ENCODE measurements around the gene SUSD5.
"Not testable (repeated sequence)": the region's sequence is repeated elsewhere in the genome, so short reads cannot be mapped to it uniquely, and the experiment has no call there.

The SUSD5 gene

GRCh38 chr3:33162621-33163020 is 56.0 kb downstream of the SUSD5 start:
- H3K27ac ChIP-seq (ENCODE audit: low read depth in 2 of 2, low read length in 2 of 2); H3K4me1 ChIP-seq (ENCODE audit: control insufficient read depth in 2 of 2, insufficient read depth in 2 of 2, low read length in 2 of 2): not testable (repeated sequence)

GRCh38 chr3:33159981-33160380 is 58.6 kb downstream of the SUSD5 start:
- Histone ChIP-seq H3K36me3 (ENCODE audit: control insufficient read depth in 2 of 2, insufficient read depth in 2 of 2, low read length in 2 of 2) (no peaks in the 10 kb centered on the region), H3K4me1 (ENCODE audit: control insufficient read depth in 2 of 2, insufficient read depth in 2 of 2, low read length in 2 of 2) (no peaks in the 10 kb centered on the region), H3K27ac (ENCODE audit: low read depth in 2 of 2, low read length in 2 of 2) (no peak overlapping the region), H3K4me3 (ENCODE audit: low read length in 2 of 2) (no peak overlapping the region), H3K9me3 (ENCODE audit: control insufficient read depth in 2 of 2, low read length in 2 of 2) (no peaks in the 10 kb centered on the region), H3K27me3 (ENCODE audit: control insufficient read depth in 2 of 2, insufficient read depth in 2 of 2, low read length in 2 of 2) (peaks cover 0 to 2% of the 10 kb centered on the region in 2 donors), H3K9ac (ENCODE audit: low read depth in 1 of 2, low read length in 2 of 2) (no peak overlapping the region)

More at GRCh38 chr3:33162621-33163020, 56.0 kb downstream of the SUSD5 start:
- H3K9me3 ChIP-seq (ENCODE audit: control insufficient read depth in 2 of 2, low read length in 2 of 2); H3K4me3 ChIP-seq (ENCODE audit: low read length in 2 of 2); H3K9ac ChIP-seq (ENCODE audit: low read depth in 1 of 2, low read length in 2 of 2); H3K27me3 ChIP-seq (ENCODE audit: control insufficient read depth in 2 of 2, insufficient read depth in 2 of 2, low read length in 2 of 2); H3K36me3 ChIP-seq (ENCODE audit: control insufficient read depth in 2 of 2, insufficient read depth in 2 of 2, low read length in 2 of 2): not testable (repeated sequence)

GRCh38 chr3:33159234-33159633 is 59.4 kb downstream of the SUSD5 start:
- H3K4me3 ChIP-seq (ENCODE audit: low read length in 2 of 2) = no peak overlapping the region
- H3K4me1 ChIP-seq (ENCODE audit: control insufficient read depth in 2 of 2, insufficient read depth in 2 of 2, low read length in 2 of 2) = no peaks in the 10 kb centered on the region
- no peak overlapping the region for H3K27ac ChIP-seq (ENCODE audit: low read depth in 2 of 2, low read length in 2 of 2)
- H3K9ac ChIP-seq (ENCODE audit: low read depth in 1 of 2, low read length in 2 of 2) = no peak overlapping the region
- no peaks in the 10 kb centered on the region for H3K9me3 ChIP-seq (ENCODE audit: control insufficient read depth in 2 of 2, low read length in 2 of 2)
- H3K27me3 ChIP-seq (ENCODE audit: control insufficient read depth in 2 of 2, insufficient read depth in 2 of 2, low read length in 2 of 2) = peaks cover 0 to 2% of the 10 kb centered on the region in 2 donors
- H3K36me3 ChIP-seq (ENCODE audit: control insufficient read depth in 2 of 2, insufficient read depth in 2 of 2, low read length in 2 of 2) = no peaks in the 10 kb centered on the region

- Histone ChIP-seq H3K4me3 (ENCODE audit: low read length in 2 of 2) (no peak overlapping the region), H3K36me3 (ENCODE audit: control insufficient read depth in 2 of 2, insufficient read depth in 2 of 2, low read length in 2 of 2) (no peaks in the 10 kb centered on the region), H3K9me3 (ENCODE audit: control insufficient read depth in 2 of 2, low read length in 2 of 2) (no peaks in the 10 kb centered on the region), H3K27ac (ENCODE audit: low read depth in 2 of 2, low read length in 2 of 2) (no peak overlapping the region), H3K4me1 (ENCODE audit: control insufficient read depth in 2 of 2, insufficient read depth in 2 of 2, low read length in 2 of 2) (no peaks in the 10 kb centered on the region), H3K27me3 (ENCODE audit: control insufficient read depth in 2 of 2, insufficient read depth in 2 of 2, low read length in 2 of 2) (no peaks in the 10 kb centered on the region), H3K9ac (ENCODE audit: low read depth in 1 of 2, low read length in 2 of 2) (no peak overlapping the region)
Observed at GRCh38 chr3:33155301-33155700, 63.3 kb downstream of the SUSD5 start.

- Histone ChIP-seq H3K27ac (ENCODE audit: low read depth in 2 of 2, low read length in 2 of 2) (no peak overlapping the region), H3K4me3 (ENCODE audit: low read length in 2 of 2) (no peak overlapping the region), H3K9ac (ENCODE audit: low read depth in 1 of 2, low read length in 2 of 2) (no peak overlapping the region), H3K36me3 (ENCODE audit: control insufficient read depth in 2 of 2, insufficient read depth in 2 of 2, low read length in 2 of 2) (no peaks in the 10 kb centered on the region), H3K4me1 (ENCODE audit: control insufficient read depth in 2 of 2, insufficient read depth in 2 of 2, low read length in 2 of 2) (no peaks in the 10 kb centered on the region), H3K27me3 (ENCODE audit: control insufficient read depth in 2 of 2, insufficient read depth in 2 of 2, low read length in 2 of 2) (no peaks in the 10 kb centered on the region), H3K9me3 (ENCODE audit: control insufficient read depth in 2 of 2, low read length in 2 of 2) (no peaks in the 10 kb centered on the region)
Observed at GRCh38 chr3:33153782-33154181, 64.8 kb downstream of the SUSD5 start.

- no peaks in the 10 kb centered on the region for H3K27me3 ChIP-seq (ENCODE audit: control insufficient read depth in 2 of 2, insufficient read depth in 2 of 2, low read length in 2 of 2)
- no peak overlapping the region for H3K4me3 ChIP-seq (ENCODE audit: low read length in 2 of 2)
- no peaks in the 10 kb centered on the region for H3K36me3 ChIP-seq (ENCODE audit: control insufficient read depth in 2 of 2, insufficient read depth in 2 of 2, low read length in 2 of 2)
- H3K27ac ChIP-seq (ENCODE audit: low read depth in 2 of 2, low read length in 2 of 2) = no peak overlapping the region
- H3K4me1 ChIP-seq (ENCODE audit: control insufficient read depth in 2 of 2, insufficient read depth in 2 of 2, low read length in 2 of 2) = no peaks in the 10 kb centered on the region
- H3K9ac ChIP-seq (ENCODE audit: low read depth in 1 of 2, low read length in 2 of 2) = no peak overlapping the region
- no peaks in the 10 kb centered on the region for H3K9me3 ChIP-seq (ENCODE audit: control insufficient read depth in 2 of 2, low read length in 2 of 2)
Observed at GRCh38 chr3:33152363-33153360, 65.9 kb downstream of the SUSD5 start.

- Histone ChIP-seq H3K27me3 (ENCODE audit: control insufficient read depth in 2 of 2, insufficient read depth in 2 of 2, low read length in 2 of 2) (no peaks in the 10 kb centered on the region), H3K4me1 (ENCODE audit: control insufficient read depth in 2 of 2, insufficient read depth in 2 of 2, low read length in 2 of 2) (no peaks in the 10 kb centered on the region), H3K4me3 (ENCODE audit: low read length in 2 of 2) (no peak overlapping the region), H3K9ac (ENCODE audit: low read depth in 1 of 2, low read length in 2 of 2) (no peak overlapping the region), H3K27ac (ENCODE audit: low read depth in 2 of 2, low read length in 2 of 2) (no peak overlapping the region), H3K36me3 (ENCODE audit: control insufficient read depth in 2 of 2, insufficient read depth in 2 of 2, low read length in 2 of 2) (peaks cover 0 to 6% of the 10 kb centered on the region in 2 donors), H3K9me3 (ENCODE audit: control insufficient read depth in 2 of 2, low read length in 2 of 2) (no peaks in the 10 kb centered on the region)
Observed at GRCh38 chr3:33149342-33149741, 69.3 kb downstream of the SUSD5 start.

- Histone ChIP-seq H3K4me1 (ENCODE audit: control insufficient read depth in 2 of 2, insufficient read depth in 2 of 2, low read length in 2 of 2) (no peaks in the 10 kb centered on the region), H3K27me3 (ENCODE audit: control insufficient read depth in 2 of 2, insufficient read depth in 2 of 2, low read length in 2 of 2) (no peaks in the 10 kb centered on the region), H3K4me3 (ENCODE audit: low read length in 2 of 2) (no peak overlapping the region), H3K9me3 (ENCODE audit: control insufficient read depth in 2 of 2, low read length in 2 of 2) (no peaks in the 10 kb centered on the region), H3K27ac (ENCODE audit: low read depth in 2 of 2, low read length in 2 of 2) (no peak overlapping the region), H3K9ac (ENCODE audit: low read depth in 1 of 2, low read length in 2 of 2) (no peak overlapping the region), H3K36me3 (ENCODE audit: control insufficient read depth in 2 of 2, insufficient read depth in 2 of 2, low read length in 2 of 2) (peaks cover 15 to 22% of the 10 kb centered on the region in 2 donors)
Observed at GRCh38 chr3:33146791-33147445, 71.7 kb downstream of the SUSD5 start.

- Histone ChIP-seq H3K9ac (ENCODE audit: low read depth in 1 of 2, low read length in 2 of 2) (no peak overlapping the region), H3K36me3 (ENCODE audit: control insufficient read depth in 2 of 2, insufficient read depth in 2 of 2, low read length in 2 of 2) (peaks cover 24 to 28% of the 10 kb centered on the region in 2 donors), H3K9me3 (ENCODE audit: control insufficient read depth in 2 of 2, low read length in 2 of 2) (no peaks in the 10 kb centered on the region), H3K27me3 (ENCODE audit: control insufficient read depth in 2 of 2, insufficient read depth in 2 of 2, low read length in 2 of 2) (no peaks in the 10 kb centered on the region), H3K27ac (ENCODE audit: low read depth in 2 of 2, low read length in 2 of 2) (no peak overlapping the region), H3K4me1 (ENCODE audit: control insufficient read depth in 2 of 2, insufficient read depth in 2 of 2, low read length in 2 of 2) (no peaks in the 10 kb centered on the region), H3K4me3 (ENCODE audit: low read length in 2 of 2) (no peak overlapping the region)
Observed at GRCh38 chr3:33145901-33146580, 72.6 kb downstream of the SUSD5 start.
